Measurements from ENCODE around the gene PSMG4.

PSMG4 gene

GRCh38 chr6:3276174-3277167 lies 17.7 kb downstream of the PSMG4 start:
- no peak for DNase-seq (ENCODE audit: low read depth in 2 of 2)

- no peak for DNase-seq (ENCODE audit: low read depth in 2 of 2)
These were observed 18.5 kb downstream of the PSMG4 start for GRCh38 chr6:3277251-3277650.

GRCh38 chr6:3277851-3278416 lies 19.2 kb downstream of the PSMG4 start:
- DNase-seq (ENCODE audit: low read depth in 2 of 2), result no peak

- DNase-seq (ENCODE audit: low read depth in 2 of 2), result no peak
These were observed 19.9 kb downstream of the PSMG4 start for GRCh38 chr6:3278691-3279090.

- no peak for DNase-seq (ENCODE audit: low read depth in 2 of 2)
These were observed 21.3 kb downstream of the PSMG4 start for GRCh38 chr6:3280091-3280490.

GRCh38 chr6:3280866-3281465 lies 22.2 kb downstream of the PSMG4 start:
- no peak for DNase-seq (ENCODE audit: low read depth in 2 of 2)

DNA sequence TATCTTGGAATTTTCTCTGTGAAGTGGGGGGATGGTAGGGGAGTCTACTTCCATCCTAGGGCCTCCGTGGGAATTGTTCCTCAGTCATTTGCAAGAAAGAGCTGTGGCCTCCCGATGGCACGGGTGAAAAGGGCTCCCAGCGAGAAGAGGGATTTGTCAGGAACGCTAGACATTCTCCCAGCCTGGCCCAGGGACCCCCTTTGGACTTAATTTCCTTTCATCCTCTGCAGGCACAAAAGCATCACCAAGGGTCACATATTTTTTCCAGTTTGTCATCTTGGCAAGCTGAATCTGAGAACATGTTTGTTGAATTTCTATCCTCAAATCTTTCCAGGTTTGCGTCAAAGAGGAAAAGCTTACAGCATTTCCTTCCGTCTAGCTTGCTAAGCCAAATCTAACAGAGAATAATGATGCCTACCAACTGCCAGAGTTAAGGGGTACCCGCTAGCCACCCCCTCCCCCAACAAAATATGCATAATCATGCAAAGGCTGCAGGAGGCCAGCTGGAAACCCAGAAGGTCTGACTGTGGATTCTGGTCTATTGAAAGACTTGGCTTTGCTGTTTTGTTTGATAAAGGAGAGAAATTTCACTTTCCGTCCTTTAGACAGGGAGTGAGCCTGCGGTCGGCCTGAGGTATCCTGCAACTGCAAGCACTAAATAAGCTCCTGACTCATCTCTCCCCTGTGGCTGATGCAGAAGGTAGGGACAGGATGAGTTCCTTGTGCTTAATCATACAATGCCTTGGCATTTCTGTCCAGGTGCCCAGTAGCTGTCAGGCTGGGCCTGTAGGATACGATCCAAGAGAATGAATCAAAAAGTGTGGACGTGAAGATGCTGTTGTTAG lies 23.1 kb downstream of the PSMG4 start:
- DNase-seq (ENCODE audit: low read depth in 2 of 2), result no peak

DNA sequence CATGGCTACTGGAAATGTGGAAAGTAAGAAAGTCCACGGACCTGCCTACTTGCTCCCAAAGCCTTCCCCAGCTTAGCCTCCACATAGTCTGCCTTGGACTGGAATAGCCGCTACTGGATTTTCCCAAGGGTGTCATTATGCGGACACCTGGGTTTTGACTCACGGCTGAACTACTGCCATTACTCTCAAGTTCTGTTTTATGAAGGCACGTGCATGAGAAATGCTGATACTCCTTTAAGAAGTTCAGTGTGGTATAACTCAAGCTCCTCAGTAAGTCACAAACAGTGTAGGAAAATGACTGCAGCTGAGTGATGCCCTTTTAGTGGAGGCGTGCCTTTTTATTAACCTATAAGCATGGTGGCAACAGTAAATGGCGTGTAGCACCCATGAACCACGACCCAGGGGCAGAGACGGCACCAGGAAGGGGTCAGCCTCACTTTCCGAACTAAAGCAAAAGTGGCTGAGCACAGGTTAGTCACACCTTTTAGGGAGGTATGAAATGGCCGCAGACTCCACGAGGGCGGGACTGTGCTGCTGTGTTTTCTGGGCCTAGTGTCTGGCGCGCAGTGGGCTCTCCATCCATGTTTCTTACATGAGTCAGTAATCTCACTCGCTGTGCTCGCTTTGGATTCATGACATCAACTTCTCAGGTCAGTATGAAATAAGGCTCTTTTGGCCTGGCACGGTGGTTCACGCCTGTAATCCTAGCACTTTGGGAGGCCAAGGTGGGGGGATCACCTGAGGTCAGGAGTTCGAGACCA lies 23.9 kb downstream of the PSMG4 start:
- no peak for DNase-seq (ENCODE audit: low read depth in 2 of 2)

GRCh38 chr6:3283241-3283640 lies 24.5 kb downstream of the PSMG4 start:
- no peak for DNase-seq (ENCODE audit: low read depth in 2 of 2)

- DNase-seq (ENCODE audit: low read depth in 2 of 2), result no peak
These were observed 25.1 kb downstream of the PSMG4 start for GRCh38 chr6:3283641-3284435.

- no peak for DNase-seq (ENCODE audit: low read depth in 2 of 2)
These were observed 25.7 kb downstream of the PSMG4 start for GRCh38 chr6:3284436-3284876.

DNA sequence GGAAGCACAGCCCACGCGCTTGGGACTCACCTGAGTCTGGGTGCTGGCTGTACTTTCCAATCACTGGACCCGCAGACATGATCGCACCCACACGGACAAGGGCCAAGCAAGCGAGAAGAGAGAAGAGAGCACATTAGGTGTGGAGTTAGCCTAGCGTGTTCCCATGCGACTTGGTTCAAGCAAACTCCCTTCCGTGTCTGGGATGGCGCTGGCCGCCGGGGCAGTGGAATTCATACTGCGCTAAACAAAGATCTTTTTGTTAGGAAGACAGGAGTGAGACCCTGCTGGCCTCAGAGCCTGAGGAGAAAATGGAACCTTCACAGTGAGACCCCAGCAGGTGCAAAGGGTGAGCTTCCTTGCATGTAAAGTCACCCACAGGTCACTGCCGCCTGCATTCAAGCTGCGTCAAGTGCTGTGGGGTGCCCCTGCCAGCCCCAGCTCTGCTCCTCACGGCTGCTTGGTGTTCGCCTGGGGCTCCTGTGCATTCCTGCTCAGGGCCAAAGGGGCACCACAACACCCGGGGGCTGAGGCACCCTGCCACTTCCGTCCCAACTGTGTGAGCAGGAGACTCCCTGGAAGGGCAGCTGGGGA lies 26.4 kb downstream of the PSMG4 start:
- DNase-seq (ENCODE audit: low read depth in 2 of 2), result no peak

DNA sequence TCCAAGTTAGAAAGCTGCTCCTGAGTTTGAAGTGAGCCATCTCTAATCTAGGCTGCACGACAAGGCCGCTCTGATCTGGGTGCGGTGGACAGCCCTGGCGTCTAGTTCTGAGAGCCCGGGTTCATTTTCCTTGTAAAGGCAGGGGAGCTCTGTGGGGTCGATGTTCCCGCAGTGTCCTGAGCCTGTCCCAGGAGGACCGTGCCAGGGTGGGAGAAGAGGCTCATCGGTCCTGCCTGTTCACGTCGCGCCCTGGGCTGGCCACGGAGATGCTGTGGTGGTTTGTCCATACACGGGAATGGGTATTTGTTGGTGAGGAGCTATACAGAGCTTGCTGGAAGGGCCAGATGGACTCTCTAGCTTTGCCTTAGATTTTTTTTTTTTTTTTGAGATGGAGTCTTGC lies 27.0 kb downstream of the PSMG4 start:
- DNase-seq (ENCODE audit: low read depth in 2 of 2), result no peak

- no peak for DNase-seq (ENCODE audit: low read depth in 2 of 2)
These were observed 28.0 kb downstream of the PSMG4 start for GRCh38 chr6:3286641-3287171.

DNA sequence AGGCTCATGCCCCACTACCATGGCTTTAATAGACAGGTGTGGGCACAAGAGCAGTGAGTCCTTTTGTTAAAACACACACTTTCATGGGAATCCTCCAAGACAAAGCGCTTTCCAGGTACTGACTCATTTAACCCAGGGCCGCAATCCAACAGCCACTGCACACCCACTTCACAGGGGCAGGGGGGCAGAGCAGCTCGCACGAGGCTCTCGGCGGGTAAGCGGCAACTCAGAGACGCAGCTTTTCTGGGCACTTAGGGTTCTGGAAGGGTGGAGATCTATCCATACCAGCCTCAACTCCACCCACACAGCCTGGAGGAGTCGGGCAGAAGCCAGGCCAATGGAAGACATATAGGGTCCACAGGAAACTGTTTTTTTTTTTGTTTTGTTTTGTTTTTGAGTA lies 28.6 kb downstream of the PSMG4 start:
- no peak for DNase-seq (ENCODE audit: low read depth in 2 of 2)

DNA sequence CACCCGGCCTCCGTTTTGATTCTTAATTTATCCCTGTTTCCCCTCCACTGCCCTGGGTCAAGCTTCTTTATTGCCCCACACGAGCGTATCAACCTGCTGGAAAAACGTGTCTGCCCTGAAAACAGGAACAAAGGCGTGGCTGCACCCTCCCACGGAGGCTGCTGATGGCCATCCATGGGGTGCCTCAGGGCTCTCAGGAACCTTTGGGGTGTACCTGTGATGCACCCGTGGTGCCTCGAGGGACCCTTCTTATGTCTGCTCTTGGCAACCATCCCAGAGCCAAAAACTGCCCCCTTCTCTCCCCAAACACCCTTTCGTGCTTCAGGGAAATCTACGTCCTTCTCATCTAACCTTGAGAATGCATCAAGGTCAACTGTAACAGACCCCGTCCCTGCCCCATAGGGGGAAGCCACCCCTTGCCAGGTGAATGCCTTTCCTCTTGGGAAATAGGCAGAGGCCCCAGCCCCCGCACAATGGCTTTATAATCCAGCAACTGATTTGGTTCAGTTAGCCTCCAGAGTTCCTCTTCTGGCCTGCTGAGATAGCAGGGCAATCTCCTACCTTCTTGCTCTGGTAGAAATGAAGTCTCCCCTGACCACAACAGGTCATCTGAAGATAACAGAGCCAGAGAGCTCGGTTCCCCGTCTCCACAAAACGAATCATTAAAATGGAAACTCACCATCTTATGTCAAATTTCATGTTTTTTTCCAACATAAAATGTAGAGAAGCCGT lies 29.4 kb downstream of the PSMG4 start:
- no peak for DNase-seq (ENCODE audit: low read depth in 2 of 2)

GRCh38 chr6:3288711-3289663 lies 30.2 kb downstream of the PSMG4 start:
- no peak for DNase-seq (ENCODE audit: low read depth in 2 of 2)

DNA sequence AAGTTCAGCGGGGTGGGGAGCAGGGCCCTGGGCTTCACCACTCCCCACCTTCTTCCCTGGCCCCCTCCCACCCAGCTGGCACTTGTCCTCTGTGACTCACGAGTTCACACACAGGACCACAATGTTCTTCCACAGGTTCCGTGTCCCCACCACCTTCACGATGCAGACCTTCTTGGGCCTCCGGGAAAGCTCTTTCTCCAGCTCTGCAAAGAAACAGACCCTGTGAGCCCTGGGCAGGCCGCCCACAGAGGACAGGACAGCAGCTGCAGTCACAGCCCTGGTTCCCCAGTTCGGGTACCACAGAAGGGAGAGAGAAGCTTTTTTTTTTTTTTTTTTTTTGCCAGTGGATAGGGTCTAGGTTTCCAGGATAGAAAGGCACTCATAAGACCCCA lies 30.9 kb downstream of the PSMG4 start:
- no peak for DNase-seq (ENCODE audit: low read depth in 2 of 2)

Measured in stimulated activated CD4-positive, alpha-beta T cell treated with anti-CD3 and anti-CD28 coated beads, Interleukin-12 subunit alpha, Interleukin-12 subunit beta, amount 100 ng/mL, for 24 hours (primary cell).